Measurements from ENCODE around the gene PDE6A. TPM values are rescaled to one million over a fixed set of nuclear protein-coding genes. Genes with fewer than 3 reads are reported as not detected.

The PDE6A gene
- total and polyA plus RNA-seq, 2 of the 8 experiments (the other 6 are each of a cell fraction or from before 2014, with no cell fraction given): not detected

DNA sequence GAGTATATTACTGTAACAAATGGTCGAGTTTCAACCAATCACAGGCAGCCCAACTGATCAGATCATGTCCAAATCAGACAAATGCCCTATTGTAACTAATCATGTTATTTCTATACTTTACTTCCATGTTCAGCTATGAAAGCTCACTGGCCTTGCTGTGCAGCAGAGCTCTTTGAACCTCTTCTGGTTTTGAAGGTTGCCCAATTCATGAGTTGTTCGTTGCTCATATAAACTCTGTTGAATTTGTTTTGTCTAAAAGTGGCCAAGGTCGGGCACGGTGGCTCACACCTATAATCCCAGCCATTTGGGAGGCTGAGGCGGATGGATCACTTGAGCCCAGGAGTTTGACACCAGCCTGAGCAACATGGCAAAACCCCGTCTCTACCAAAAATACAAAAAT, 21.6 kb downstream of the PDE6A start:
- no peak for FAIRE-seq
- POLR2A ChIA-PET (ENCODE audit: partially characterized antibody): no interaction called here
- TF ChIP-seq CTCF (IDR thresholded peaks at IDR 0.05; ENCODE audit: control extremely low read depth in 1 of 3, insufficient read depth in 1 of 3, low read depth in 1 of 3, low read length in 3 of 3) (no peak), JUND (IDR thresholded peaks at IDR 0.05; ENCODE audit: low read length) (no peak)
- TF ChIP-seq, protein P1, sequence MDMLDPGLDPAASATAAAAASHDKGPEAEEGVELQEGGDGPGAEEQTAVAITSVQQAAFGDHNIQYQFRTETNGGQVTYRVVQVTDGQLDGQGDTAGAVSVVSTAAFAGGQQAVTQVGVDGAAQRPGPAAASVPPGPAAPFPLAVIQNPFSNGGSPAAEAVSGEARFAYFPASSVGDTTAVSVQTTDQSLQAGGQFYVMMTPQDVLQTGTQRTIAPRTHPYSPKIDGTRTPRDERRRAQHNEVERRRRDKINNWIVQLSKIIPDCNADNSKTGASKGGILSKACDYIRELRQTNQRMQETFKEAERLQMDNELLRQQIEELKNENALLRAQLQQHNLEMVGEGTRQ (IDR thresholded peaks at IDR 0.05; ENCODE audit: low read length): no peak

More for the DNA sequence above, 21.6 kb downstream of the PDE6A start:
- Histone ChIP-seq H4K91ac (replicated peaks; ENCODE audit: insufficient read length, low read length) (no peak overlapping the region), H2BK5ac (ENCODE audit: low read depth, low read length) (no peak overlapping the region), H3K14ac (ENCODE audit: insufficient read length) (no peak overlapping the region), H3K18ac (ENCODE audit: extremely low read depth, low read length) (no peak overlapping the region), H3K4me2 (ENCODE audit: insufficient read depth in 1 of 2, low read depth in 2 of 2, low read length in 2 of 2) (no peak overlapping the region), H3K56ac (replicated peaks; ENCODE audit: insufficient read length, low read depth, low read length) (no peak overlapping the region), H3K79me2 (ENCODE audit: control insufficient read depth in 1 of 2, insufficient read depth in 2 of 2, low read length in 2 of 2) (no peaks in the 10 kb centered on the region), H2BK120ac (replicated peaks; ENCODE audit: low read depth, low read length) (no peak overlapping the region), H4K5ac (ENCODE audit: insufficient read length, low read depth, low read length) (no peak overlapping the region), H3K4ac (replicated peaks; ENCODE audit: insufficient read length, low read depth, low read length) (no peak overlapping the region), H3K9me3 (ENCODE audit: insufficient read depth in 2 of 2, low read depth in 1 of 2, low read length in 1 of 2) (no peaks in the 10 kb centered on the region), H3K4me1 (replicated peaks in 1 of 4; ENCODE audit: control insufficient read depth in 3 of 4, insufficient read depth in 4 of 4, low read length in 3 of 4) (no peaks in the 10 kb centered on the region), H2BK12ac (ENCODE audit: low read depth, low read length) (no peak overlapping the region), H4K8ac (ENCODE audit: extremely low read depth, insufficient read depth, low read length) (no peak overlapping the region), H3K4me3 (ENCODE audit: extremely low read depth in 1 of 4, insufficient read depth in 2 of 4, low read depth in 3 of 4, low read length in 4 of 4) (no peak overlapping the region), H4K20me1 (replicated peaks in 1 of 2; ENCODE audit: control insufficient read depth in 1 of 2, insufficient read depth in 2 of 2, low read length in 2 of 2) (no peaks in the 10 kb centered on the region), H3K23ac (ENCODE audit: insufficient read length) (no peak overlapping the region), H3K9ac (replicated peaks in 1 of 4; ENCODE audit: extremely low read depth in 1 of 4, low read depth in 3 of 4, low read length in 3 of 4) (no peak overlapping the region), H2BK15ac (ENCODE audit: low read length) (no peak overlapping the region), H2AFZ (ENCODE audit: low read length) (no peak overlapping the region), H3K27ac (ENCODE audit: low read depth, low read length) (no peak overlapping the region), H3K79me1 (ENCODE audit: low read depth, low read length) (no peaks in the 10 kb centered on the region), H3K27me3 (replicated peaks in 1 of 4; ENCODE audit: control insufficient read depth in 3 of 4, extremely low read depth in 1 of 4, insufficient read depth in 3 of 4, low read length in 3 of 4) (no peaks in the 10 kb centered on the region), H2BK20ac (ENCODE audit: low read length) (no peak overlapping the region), H3K36me3 (ENCODE audit: control insufficient read depth in 2 of 4, insufficient read depth in 4 of 4, low read length in 3 of 4) (no peaks in the 10 kb centered on the region), H2AK5ac (ENCODE audit: low read depth, low read length) (no peak overlapping the region), H3K23me2 (ENCODE audit: low read depth, low read length) (no peaks in the 10 kb centered on the region)
- no peak for DNase-seq (ENCODE audit: low read depth in 1 of 2, low spot score in 2 of 2)
- CTCF ChIA-PET (ENCODE audit: partially characterized antibody): interaction anchor here (0.6 to 3.7 kb wide), 7 partner anchors 8 to 1586 kb away, joined by 3 to 18 read pairs (median 3); no protein-coding TSS in a partner anchor
- 94% methylated on average over 6 of the region's 6 CpGs; no CpG with 5 or more reads in 1 of the 2 experiments for WGBS, 2 experiments (ENCODE audit: extremely low coverage in 1 of 2, insufficient coverage in 1 of 2, insufficient read length in 1 of 2, insufficient replicate concordance in 2 of 2, low coverage in 1 of 2, low lambda C conversion rate in 2 of 2, missing lambda C conversion rate in 1 of 2)
